Tibial nerve (tissue), 4 donors: ENCODE measurements around the gene STAT6. TPM values are rescaled to one million over a fixed set of nuclear protein-coding genes. Genes with fewer than 3 reads are reported as not detected.

Source experiments
- DNase-seq, 2 donors: peaks; one replicate each; pipeline ENCODE4 v3.0.0-alpha.2; 2019; ENCODE audit warnings: low spot score in 2 of 2
- H3K27ac ChIP-seq, 4 donors: fragments of 200-600 bp; sonication (generic) in 3 of 4; one replicate each; pipeline ENCODE4 v1.5.1; 2017 to 2019; ENCODE audit warnings: mild to moderate bottlenecking in 1 of 4
- H3K27me3 ChIP-seq, 2 donors: fragments of 200-600 bp; sonication (generic) in 1 of 2; one replicate each; pipeline versions ENCODE4 v1.5.1 to v1.6.0; 2017 to 2019
- H3K36me3 ChIP-seq, 3 donors: fragments of 200-600 bp; sonication (generic); one replicate each; pipeline ENCODE4 v1.5.1; 2018 to 2019
- H3K4me1 ChIP-seq, 4 donors: fragments of 200-600 bp; sonication (generic) in 3 of 4; one replicate each; pipeline ENCODE4 v1.5.1; 2017 to 2019
- H3K4me3 ChIP-seq, 4 donors: fragments of 200-600 bp; sonication (generic) in 3 of 4; one replicate each; pipeline ENCODE4 v1.5.1; 2017 to 2019; ENCODE audit warnings: mild to moderate bottlenecking in 1 of 4, moderate library complexity in 1 of 4
- H3K9me3 ChIP-seq, 4 donors: fragments of 200-600 bp; sonication (generic) in 3 of 4; one replicate each; pipeline ENCODE4 v1.5.1; 2017 to 2019
- EP300 ChIP-seq, 2 donors: sonication (generic); formaldehyde crosslinking; IDR thresholded peaks; one replicate each; pipeline ENCODE4 v1.6.1; 2017; ENCODE audit warnings: antibody characterized with exemption in 2 of 2, mild to moderate bottlenecking in 1 of 2
- POLR2A ChIP-seq, 2 donors: fragments of 450-650 bp; IDR thresholded peaks; one replicate each; pipeline ENCODE4 v1.6.1; 2017; ENCODE audit warnings: antibody characterized with exemption in 2 of 2, mild to moderate bottlenecking in 2 of 2, moderate library complexity in 2 of 2
- WGBS, 2 donors: methylation state at CpG; one replicate each; pipeline ENCODE4 v1.1.5; 2018; 5-methylcytosine and 5-hydroxymethylcytosine counted together
- total RNA-seq, 4 donors: library from RNA; depleted of rRNA; stranded (reverse); fragments of >200 nt; gene quantifications; one replicate each; pipeline ENCODE4 v1.1.0, GENCODE V29; 2016
- TF ChIP-seq, protein P1 (sequence below), 5 experiments: fragments of 200-600 bp in 3 of 5; fragments of 450-650 bp in 2 of 5; sonication (generic) in 3 of 5; IDR thresholded peaks; one replicate each; pipeline ENCODE4 v1.5.1; 2016 to 2019; ENCODE audit warnings: antibody characterized with exemption in 5 of 5, mild to moderate bottlenecking in 3 of 5, moderate library complexity in 2 of 5

STAT6 gene
- total RNA-seq, 4 donors from 2014 or later, result 140 to 247 (median 183) TPM

DNA sequence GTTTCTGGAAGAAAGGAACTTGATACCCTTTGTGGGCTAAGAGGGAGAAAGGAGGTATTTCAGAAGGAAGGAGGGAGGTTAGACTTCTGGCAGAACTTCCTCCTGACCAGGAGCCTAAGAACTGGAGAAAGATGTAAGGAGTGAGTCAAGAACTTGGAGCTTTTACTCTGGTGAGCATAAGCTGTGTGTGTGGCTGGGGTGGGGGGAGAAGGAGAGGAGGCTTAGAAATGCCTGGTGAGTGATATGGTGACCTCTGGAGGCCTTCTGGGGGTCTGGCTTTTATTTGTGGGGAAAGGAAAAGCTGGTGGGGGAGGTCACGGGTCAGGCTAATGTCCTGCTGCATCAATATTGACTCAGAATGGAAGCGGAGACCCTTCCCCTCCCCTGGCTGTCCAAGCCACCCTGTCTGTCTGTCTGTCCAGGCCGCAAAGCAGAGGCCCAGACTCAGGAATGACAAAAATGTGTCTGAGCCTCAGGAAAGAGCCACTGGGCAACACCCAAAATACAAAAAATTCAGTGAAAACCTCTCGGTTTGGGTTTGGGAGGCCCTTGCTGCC is 21.9 kb upstream of the STAT6 start:
- Histone ChIP-seq H3K36me3 (peaks cover 0 to 5% (median 0%) of the 10 kb centered on the region in 3 donors), H3K27ac (peak overlapping the region; percentile 58 to 99 (median 89)), H3K4me3 (peak overlapping the region in 2 of 4 donors; percentile 10 to 73), H3K4me1 (peaks cover 0 to 86% (median 63%) of the 10 kb centered on the region in 4 donors), H3K9me3 (no peaks in the 10 kb centered on the region), H3K27me3 (no peaks in the 10 kb centered on the region)
- WGBS, 2 donors, result 18 to 24% methylated on average over 4 of the region's 4 CpGs
- no peak for DNase-seq
- TF ChIP-seq EP300 (IDR thresholded peaks at IDR 0.05), result no peak
- TF ChIP-seq POLR2A (IDR thresholded peaks at IDR 0.05), result no peak
- TF ChIP-seq, protein P1, sequence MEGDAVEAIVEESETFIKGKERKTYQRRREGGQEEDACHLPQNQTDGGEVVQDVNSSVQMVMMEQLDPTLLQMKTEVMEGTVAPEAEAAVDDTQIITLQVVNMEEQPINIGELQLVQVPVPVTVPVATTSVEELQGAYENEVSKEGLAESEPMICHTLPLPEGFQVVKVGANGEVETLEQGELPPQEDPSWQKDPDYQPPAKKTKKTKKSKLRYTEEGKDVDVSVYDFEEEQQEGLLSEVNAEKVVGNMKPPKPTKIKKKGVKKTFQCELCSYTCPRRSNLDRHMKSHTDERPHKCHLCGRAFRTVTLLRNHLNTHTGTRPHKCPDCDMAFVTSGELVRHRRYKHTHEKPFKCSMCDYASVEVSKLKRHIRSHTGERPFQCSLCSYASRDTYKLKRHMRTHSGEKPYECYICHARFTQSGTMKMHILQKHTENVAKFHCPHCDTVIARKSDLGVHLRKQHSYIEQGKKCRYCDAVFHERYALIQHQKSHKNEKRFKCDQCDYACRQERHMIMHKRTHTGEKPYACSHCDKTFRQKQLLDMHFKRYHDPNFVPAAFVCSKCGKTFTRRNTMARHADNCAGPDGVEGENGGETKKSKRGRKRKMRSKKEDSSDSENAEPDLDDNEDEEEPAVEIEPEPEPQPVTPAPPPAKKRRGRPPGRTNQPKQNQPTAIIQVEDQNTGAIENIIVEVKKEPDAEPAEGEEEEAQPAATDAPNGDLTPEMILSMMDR (IDR thresholded peaks at IDR 0.05), result no peak

GRCh38 chr12:57131896-57132744 is 21.0 kb upstream of the STAT6 start:
- no peak for DNase-seq
- no peak for TF ChIP-seq EP300 (IDR thresholded peaks at IDR 0.05)
- TF ChIP-seq, protein P1 (IDR thresholded peaks at IDR 0.05), result no peak
- no peak for TF ChIP-seq POLR2A (IDR thresholded peaks at IDR 0.05)

DNA sequence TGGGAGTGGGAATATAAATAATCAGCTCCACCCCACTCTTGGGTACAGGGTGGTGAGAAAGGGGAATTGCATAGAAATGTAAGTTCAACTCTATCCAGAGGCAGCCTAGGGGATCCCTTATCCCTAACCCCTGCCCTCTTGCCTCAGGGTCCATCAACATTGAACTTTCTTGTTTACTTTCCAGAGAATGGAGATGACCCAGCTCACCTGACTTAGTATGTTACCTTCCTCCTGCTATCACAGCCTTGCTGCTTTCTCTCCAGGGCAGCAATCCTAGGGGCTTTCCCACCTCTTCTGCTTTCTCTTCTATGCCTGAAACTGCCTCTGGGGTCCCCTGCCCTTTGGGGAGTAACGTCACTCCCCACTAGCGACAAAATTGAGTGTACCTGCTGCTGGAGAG is 19.8 kb upstream of the STAT6 start:
- peaks cover 0 to 75% (median 48%) of the 10 kb centered on the region in 4 donors for H3K4me1 ChIP-seq
- no peaks in the 10 kb centered on the region for H3K36me3 ChIP-seq
- DNase-seq, result no peak
- H3K27ac ChIP-seq, result peak overlapping the region; percentile 97 to 99 (median 98)
- H3K4me3 ChIP-seq, result peak overlapping the region in 3 of 4 donors; percentile 2 to 83 (median 73)
- 63 to 69% methylated on average over 2 of the region's 2 CpGs for WGBS, 2 donors
- TF ChIP-seq, protein P1 (IDR thresholded peaks at IDR 0.05), result no peak
- no peak for TF ChIP-seq EP300 (IDR thresholded peaks at IDR 0.05)
- TF ChIP-seq POLR2A (IDR thresholded peaks at IDR 0.05), result no peak
- no peaks in the 10 kb centered on the region for H3K27me3 ChIP-seq
- H3K9me3 ChIP-seq, result no peaks in the 10 kb centered on the region

More at GRCh38 chr12:57131896-57132744, 21.0 kb upstream of the STAT6 start:
- no peaks in the 10 kb centered on the region for H3K36me3 ChIP-seq
- 39 to 41% methylated on average over 9 of the region's 9 CpGs for WGBS, 2 donors
- H3K4me3 ChIP-seq, result peak overlapping the region in 3 of 4 donors; percentile 1 to 73 (median 7)
- peak overlapping the region; percentile 58 to 99 (median 89) for H3K27ac ChIP-seq
- H3K4me1 ChIP-seq, result peaks cover 0 to 79% (median 54%) of the 10 kb centered on the region in 4 donors
- no peaks in the 10 kb centered on the region for H3K9me3 ChIP-seq
- H3K27me3 ChIP-seq, result no peaks in the 10 kb centered on the region

DNA sequence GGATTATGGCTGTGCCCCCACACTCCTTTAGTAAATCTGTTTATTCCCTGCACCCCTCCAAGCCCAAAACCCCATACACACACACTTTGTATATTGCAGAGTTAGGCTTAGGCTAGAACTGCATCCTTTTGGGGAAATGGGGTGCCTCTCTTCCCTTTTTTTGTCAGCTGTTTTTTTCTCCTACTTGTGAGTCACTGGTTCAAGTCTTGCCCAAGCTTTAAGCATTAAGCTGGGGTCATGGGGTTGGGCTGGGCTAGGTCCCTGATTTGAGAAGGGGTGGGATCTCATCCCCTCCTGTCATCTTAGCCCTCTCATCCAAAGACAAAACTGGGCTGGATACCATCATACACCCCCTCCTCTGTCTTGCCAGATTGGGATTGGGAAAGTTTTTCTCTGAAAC is 18.7 kb upstream of the STAT6 start:
- TF ChIP-seq EP300 (IDR thresholded peaks at IDR 0.05), result peak in 1 of 2 donors; percentile 59
- TF ChIP-seq, protein P1 (IDR thresholded peaks at IDR 0.05), result no peak
- H3K27me3 ChIP-seq, result no peaks in the 10 kb centered on the region
- peak overlapping the region; percentile 73 to 88 (median 78) for H3K4me3 ChIP-seq
- peak in 1 of 2 donors; percentile 71 for DNase-seq
- no peaks in the 10 kb centered on the region for H3K9me3 ChIP-seq
- peak overlapping the region; percentile 97 to 99 (median 98) for H3K27ac ChIP-seq
- no peaks in the 10 kb centered on the region for H3K36me3 ChIP-seq
- H3K4me1 ChIP-seq, result peaks cover 0 to 65% (median 37%) of the 10 kb centered on the region in 4 donors
